ENCODE measurements around the gene CBFA2T2. TPM values are rescaled to one million over a fixed set of nuclear protein-coding genes. Genes with fewer than 3 reads are reported as not detected.
"Not testable (repeated sequence)": the region's sequence is repeated elsewhere in the genome, so short reads cannot be mapped to it uniquely, and the experiment has no call there.

CBFA2T2 gene
- total and polyA plus RNA-seq, 5 donors: 5.6 to 13.9 (median 12.0) TPM

DNA sequence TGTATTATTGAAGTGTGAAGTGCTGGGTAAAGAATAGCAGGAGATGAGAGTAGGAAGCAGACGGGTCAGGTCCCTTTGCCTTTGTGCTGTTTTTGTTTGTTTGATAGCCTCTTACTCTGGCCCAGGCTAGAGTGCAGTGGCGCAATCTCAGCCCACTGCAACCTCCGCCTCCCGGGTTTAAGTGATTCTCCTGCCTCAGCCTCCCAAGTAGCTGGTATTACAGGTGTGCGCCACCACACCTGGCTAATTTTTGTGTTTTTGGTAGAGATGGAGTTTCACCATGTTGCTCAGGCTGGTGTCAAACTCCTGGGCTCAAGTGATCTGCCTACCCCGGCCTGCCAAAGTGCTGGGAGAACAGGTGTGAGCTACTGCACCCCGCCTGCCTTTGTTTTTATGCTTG is 18.1 kb downstream of the CBFA2T2 start:
- ATAC-seq; intact Hi-C loops (cut with DNase I); H3K27ac ChIP-seq (ENCODE audit: low read length); H3K4me1 ChIP-seq (ENCODE audit: control insufficient read depth, insufficient read depth, low read length); H3K4me3 ChIP-seq (ENCODE audit: low read length); H3K9me3 ChIP-seq (ENCODE audit: control insufficient read depth, low read length); DNase-seq; H3K27me3 ChIP-seq (ENCODE audit: control insufficient read depth, insufficient read depth): not testable (repeated sequence)
- 96% methylated on average over 7 of the region's 7 CpGs for WGBS

DNA sequence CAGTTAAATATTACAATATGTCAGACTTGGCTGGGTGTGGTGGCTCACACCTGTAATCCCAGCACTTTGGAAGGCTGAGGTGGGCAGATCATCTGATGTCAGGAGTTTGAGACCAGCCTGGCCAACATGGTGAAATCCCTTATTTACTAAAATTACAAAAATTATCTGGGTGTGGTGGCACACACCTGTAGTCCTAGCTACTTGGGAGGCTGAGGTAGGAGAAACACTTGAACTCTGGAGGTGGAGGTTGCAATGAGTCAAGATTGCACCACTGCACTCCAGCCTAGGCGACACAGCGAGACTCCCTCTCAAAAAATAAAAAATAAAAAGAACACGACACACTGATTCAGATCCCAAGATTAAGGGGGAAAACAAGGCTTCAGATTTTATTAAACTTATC is 19.2 kb downstream of the CBFA2T2 start:
- intact Hi-C loops (cut with DNase I); H3K4me1 ChIP-seq (ENCODE audit: control insufficient read depth, insufficient read depth, low read length); H3K9me3 ChIP-seq (ENCODE audit: control insufficient read depth, low read length); H3K4me3 ChIP-seq (ENCODE audit: low read length); H3K27ac ChIP-seq (ENCODE audit: low read length); H3K27me3 ChIP-seq (ENCODE audit: control insufficient read depth, insufficient read depth); ATAC-seq; DNase-seq: not testable (repeated sequence)
- 98% methylated on average over 3 of the region's 3 CpGs for WGBS

DNA sequence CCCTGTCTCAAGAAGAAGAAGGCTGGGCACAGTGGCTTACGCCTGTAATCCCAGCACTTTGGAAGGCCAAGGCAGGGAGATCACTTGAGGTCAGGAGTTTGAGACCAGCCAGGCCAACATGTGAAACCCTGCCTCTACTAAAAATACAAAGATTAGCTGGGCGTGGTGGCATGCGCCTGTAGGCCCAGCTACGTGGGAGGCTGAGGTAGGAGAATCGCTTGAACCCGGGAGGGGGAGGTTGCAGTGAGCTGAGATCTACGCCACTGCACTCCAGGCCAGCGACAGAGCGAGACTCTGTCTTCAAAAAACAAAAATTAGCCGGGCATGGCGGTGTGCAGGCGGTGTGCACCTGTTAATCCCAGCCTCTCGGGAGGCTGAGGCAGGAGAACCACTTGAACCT is 22.0 kb downstream of the CBFA2T2 start:
- H3K9me3 ChIP-seq (ENCODE audit: control insufficient read depth, low read length); intact Hi-C loops (cut with DNase I); ATAC-seq; H3K27me3 ChIP-seq (ENCODE audit: control insufficient read depth, insufficient read depth); H3K4me3 ChIP-seq (ENCODE audit: low read length); H3K27ac ChIP-seq (ENCODE audit: low read length); H3K4me1 ChIP-seq (ENCODE audit: control insufficient read depth, insufficient read depth, low read length); DNase-seq: not testable (repeated sequence)
- 99% methylated on average over 13 of the region's 13 CpGs for WGBS

DNA sequence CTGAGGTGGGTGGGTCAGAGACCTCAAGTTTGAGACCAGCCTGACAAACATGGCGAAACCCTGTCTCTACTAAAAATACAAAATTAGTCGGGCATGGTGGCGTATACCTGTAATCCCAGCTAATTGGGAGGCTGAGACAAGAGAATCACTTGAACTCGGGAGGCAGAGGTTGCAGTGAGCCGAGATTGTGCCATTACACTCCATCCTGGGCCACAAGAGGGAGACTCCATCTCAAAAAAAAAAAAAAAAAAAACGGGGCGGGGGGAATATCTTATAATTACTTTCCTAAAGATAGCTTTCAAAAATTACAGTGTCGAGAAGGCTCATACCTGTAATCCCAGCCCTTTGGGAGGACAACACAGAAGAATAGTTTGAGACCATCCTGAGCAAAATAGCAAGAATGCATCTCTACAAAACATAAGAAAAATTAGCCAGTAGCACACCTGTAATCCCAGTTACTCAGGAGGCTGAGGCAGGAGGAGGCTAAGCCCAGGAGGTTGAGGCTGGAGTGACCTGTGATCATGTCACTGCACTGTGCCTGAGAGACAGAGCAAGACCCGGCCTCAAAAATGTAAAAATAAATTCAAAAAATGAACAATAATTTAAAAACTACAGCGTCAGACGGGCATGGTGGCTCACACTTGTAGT is 25.8 kb downstream of the CBFA2T2 start:
- no peak overlapping the region for H3K4me3 ChIP-seq (ENCODE audit: low read length)
- DNase-seq (no peak), ATAC-seq (no peak)
- intact Hi-C loops (cut with DNase I): no loop called here
- no peaks in the 10 kb centered on the region for H3K4me1 ChIP-seq (ENCODE audit: control insufficient read depth, insufficient read depth, low read length)
- H3K27ac ChIP-seq (ENCODE audit: low read length): no peak overlapping the region
- no peaks in the 10 kb centered on the region for H3K9me3 ChIP-seq (ENCODE audit: control insufficient read depth, low read length)
- 96% methylated on average over 11 of the region's 11 CpGs for WGBS
- no peaks in the 10 kb centered on the region for H3K27me3 ChIP-seq (ENCODE audit: control insufficient read depth, insufficient read depth)

DNA sequence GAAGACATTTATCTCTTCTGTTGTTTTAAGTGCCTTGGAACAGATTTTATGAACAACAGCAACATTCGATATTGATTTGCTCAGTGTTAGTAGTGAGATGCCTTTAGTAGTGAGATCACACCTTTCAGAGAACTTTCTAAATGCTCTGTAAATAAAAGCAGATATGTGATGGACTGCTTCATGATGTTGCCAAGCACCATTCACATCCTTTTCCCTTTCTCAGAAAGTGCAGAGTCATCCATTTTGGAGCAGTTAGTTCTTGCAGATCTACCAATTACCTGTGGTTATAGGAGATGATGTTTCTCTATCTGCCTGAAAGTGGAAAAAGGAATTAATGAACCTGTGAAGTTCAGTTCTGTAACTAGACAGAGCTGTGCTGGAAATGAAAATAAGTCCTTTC is 27.0 kb downstream of the CBFA2T2 start:
- H3K27me3 ChIP-seq (ENCODE audit: control insufficient read depth, insufficient read depth): no peaks in the 10 kb centered on the region
- DNase-seq: no peak
- no peak overlapping the region for H3K4me3 ChIP-seq (ENCODE audit: low read length)
- 36% methylated on average over 1 of the region's 1 CpG for WGBS
- H3K9me3 ChIP-seq (ENCODE audit: control insufficient read depth, low read length): no peaks in the 10 kb centered on the region
- ATAC-seq: no peak
- H3K27ac ChIP-seq (ENCODE audit: low read length): no peak overlapping the region
- no peaks in the 10 kb centered on the region for H3K4me1 ChIP-seq (ENCODE audit: control insufficient read depth, insufficient read depth, low read length)
- intact Hi-C loops (cut with DNase I): no loop called here

DNA sequence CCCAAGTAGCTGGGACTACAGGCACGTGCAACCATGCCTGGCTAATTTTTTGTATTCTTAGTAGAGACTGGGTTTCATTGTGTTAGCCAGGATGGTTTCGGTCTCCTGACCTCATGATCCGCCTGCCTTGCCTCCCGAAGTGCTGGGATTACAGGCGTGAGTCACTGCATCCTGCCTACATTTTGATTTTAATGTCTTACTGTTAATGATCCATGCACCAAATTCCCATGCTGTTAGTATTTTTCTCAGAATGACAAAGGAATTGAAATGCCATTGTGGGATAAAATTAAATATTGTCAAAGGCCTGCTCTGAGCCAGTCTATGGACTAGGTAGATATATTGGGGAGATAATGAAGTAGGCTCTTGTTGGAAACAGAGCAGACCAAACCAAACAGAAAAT is 28.2 kb downstream of the CBFA2T2 start:
- Histone ChIP-seq H3K4me1 (ENCODE audit: control insufficient read depth, insufficient read depth, low read length) (peaks cover 1% of the 10 kb centered on the region), H3K4me3 (ENCODE audit: low read length) (no peak overlapping the region), H3K9me3 (ENCODE audit: control insufficient read depth, low read length) (no peaks in the 10 kb centered on the region), H3K27me3 (ENCODE audit: control insufficient read depth, insufficient read depth) (no peaks in the 10 kb centered on the region), H3K27ac (ENCODE audit: low read length) (no peak overlapping the region)
- intact Hi-C loops (cut with DNase I): no loop called here
- ATAC-seq (no peak), DNase-seq (no peak)
- WGBS: 76% methylated on average over 5 of the region's 5 CpGs

DNA sequence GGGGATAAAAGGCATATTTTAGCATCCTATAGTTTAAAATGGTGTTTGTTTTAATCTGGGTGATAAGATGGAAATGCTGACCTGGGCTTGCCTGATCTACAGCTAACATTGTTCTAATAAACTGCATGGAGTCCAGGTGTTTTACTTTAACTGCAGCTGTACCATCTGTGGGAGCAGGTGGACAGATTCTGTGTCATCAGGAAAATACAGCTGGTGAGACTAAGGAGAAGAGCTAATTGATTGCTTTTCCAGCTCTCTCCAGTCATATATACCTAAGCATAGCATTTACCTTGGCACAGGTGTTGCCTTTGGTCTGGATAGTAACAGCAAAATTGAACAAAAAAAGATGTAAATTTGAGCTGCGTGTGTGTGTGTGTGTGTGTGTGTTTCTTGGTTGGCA is 31.6 kb downstream of the CBFA2T2 start:
- WGBS: 83% methylated on average over 1 of the region's 1 CpG
- no peak overlapping the region for H3K27ac ChIP-seq (ENCODE audit: low read length)
- H3K4me3 ChIP-seq (ENCODE audit: low read length): no peak overlapping the region
- DNase-seq (no peak), ATAC-seq (no peak)
- peaks cover 1% of the 10 kb centered on the region for H3K4me1 ChIP-seq (ENCODE audit: control insufficient read depth, insufficient read depth, low read length)
- no peaks in the 10 kb centered on the region for H3K27me3 ChIP-seq (ENCODE audit: control insufficient read depth, insufficient read depth)
- no peaks in the 10 kb centered on the region for H3K9me3 ChIP-seq (ENCODE audit: control insufficient read depth, low read length)
- intact Hi-C loops (cut with DNase I): no loop called here

DNA sequence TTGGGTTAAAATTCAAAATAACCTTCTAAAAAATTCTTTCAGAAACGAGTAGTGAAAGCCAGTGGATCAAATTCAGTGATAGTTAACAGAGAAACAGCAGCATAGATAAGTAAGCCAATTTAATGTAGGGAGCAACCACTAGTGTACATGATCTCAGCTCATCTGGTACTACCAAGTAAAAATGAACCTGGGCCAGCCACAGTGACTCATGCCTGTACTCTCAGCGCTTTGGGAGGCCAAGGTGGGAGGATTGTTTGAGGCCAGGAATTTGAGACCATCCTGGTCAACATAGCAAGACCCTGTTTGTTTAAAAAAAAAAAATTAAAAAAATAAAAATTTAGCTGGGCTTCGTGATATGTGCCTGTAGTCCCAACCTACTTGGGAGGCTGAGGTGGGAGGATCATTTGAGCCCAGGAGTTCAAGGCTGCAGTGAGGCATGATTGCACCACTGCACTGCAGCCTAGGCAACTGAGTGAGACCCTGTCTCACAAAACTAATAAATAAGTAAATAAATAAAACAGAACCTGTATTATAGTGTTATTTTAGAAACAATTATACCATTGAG is 32.4 kb downstream of the CBFA2T2 start:
- H3K4me3 ChIP-seq (ENCODE audit: low read length): no peak overlapping the region
- peaks cover 2% of the 10 kb centered on the region for H3K4me1 ChIP-seq (ENCODE audit: control insufficient read depth, insufficient read depth, low read length)
- H3K27ac ChIP-seq (ENCODE audit: low read length): no peak overlapping the region
- ATAC-seq (no peak), DNase-seq (no peak)
- WGBS: 75% methylated on average over 3 of the region's 3 CpGs
- H3K9me3 ChIP-seq (ENCODE audit: control insufficient read depth, low read length): no peaks in the 10 kb centered on the region
- intact Hi-C loops (cut with DNase I): no loop called here
- H3K27me3 ChIP-seq (ENCODE audit: control insufficient read depth, insufficient read depth): no peaks in the 10 kb centered on the region

DNA sequence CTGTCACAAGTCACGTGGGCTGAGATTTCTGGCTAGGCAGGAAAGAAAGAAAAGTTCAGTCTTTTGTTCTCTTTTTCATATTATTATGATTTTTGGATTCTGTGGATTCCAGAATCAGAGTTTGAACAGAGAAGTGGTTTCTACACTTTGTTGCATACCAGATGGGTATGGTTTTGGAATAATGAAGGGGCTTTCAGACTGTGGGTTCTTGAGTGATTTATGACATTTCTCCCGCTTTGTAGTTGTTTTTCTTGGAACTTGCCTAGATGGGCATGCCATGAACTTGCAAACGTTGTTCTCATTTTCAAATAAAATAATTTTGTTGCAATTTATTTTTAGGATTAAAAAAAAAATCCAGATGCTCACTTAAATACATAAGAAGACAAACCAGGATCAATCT is 34.4 kb downstream of the CBFA2T2 start:
- intact Hi-C loops (cut with DNase I): no loop called here
- WGBS: 66% methylated on average over 3 of the region's 3 CpGs
- peaks cover 3% of the 10 kb centered on the region for H3K4me1 ChIP-seq (ENCODE audit: control insufficient read depth, insufficient read depth, low read length)
- H3K27ac ChIP-seq (ENCODE audit: low read length): no peak overlapping the region
- no peak for DNase-seq
- H3K4me3 ChIP-seq (ENCODE audit: low read length): no peak overlapping the region
- H3K27me3 ChIP-seq (ENCODE audit: control insufficient read depth, insufficient read depth): no peaks in the 10 kb centered on the region
- no peak for ATAC-seq
- H3K9me3 ChIP-seq (ENCODE audit: control insufficient read depth, low read length): no peaks in the 10 kb centered on the region

DNA sequence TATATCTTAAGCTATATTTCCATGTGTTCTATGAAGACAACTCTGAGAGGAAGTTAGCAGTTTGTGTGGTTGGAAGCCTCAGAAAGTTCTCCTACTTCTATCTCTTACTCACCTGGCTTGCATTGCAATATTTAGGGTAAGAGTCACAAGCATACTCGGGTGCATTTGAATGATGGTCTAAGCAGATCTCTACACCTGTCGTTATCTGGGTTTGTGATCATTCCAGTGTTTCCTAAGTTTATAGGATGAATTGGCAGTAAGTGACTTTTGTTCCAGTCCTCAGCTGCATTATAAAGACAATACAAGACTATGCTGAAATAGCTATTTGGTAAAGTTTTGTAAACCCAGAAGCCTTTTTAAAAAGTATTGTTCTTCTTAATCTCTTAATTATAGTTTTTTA is 36.9 kb downstream of the CBFA2T2 start:
- no peaks in the 10 kb centered on the region for H3K9me3 ChIP-seq (ENCODE audit: control insufficient read depth, low read length)
- H3K4me1 ChIP-seq (ENCODE audit: control insufficient read depth, insufficient read depth, low read length): peaks cover 6% of the 10 kb centered on the region
- no peaks in the 10 kb centered on the region for H3K27me3 ChIP-seq (ENCODE audit: control insufficient read depth, insufficient read depth)
- H3K27ac ChIP-seq (ENCODE audit: low read length): no peak overlapping the region
- DNase-seq (no peak), ATAC-seq (no peak)
- intact Hi-C loops (cut with DNase I): no loop called here
- H3K4me3 ChIP-seq (ENCODE audit: low read length): no peak overlapping the region
- WGBS: 79% methylated on average over 2 of the region's 2 CpGs

DNA sequence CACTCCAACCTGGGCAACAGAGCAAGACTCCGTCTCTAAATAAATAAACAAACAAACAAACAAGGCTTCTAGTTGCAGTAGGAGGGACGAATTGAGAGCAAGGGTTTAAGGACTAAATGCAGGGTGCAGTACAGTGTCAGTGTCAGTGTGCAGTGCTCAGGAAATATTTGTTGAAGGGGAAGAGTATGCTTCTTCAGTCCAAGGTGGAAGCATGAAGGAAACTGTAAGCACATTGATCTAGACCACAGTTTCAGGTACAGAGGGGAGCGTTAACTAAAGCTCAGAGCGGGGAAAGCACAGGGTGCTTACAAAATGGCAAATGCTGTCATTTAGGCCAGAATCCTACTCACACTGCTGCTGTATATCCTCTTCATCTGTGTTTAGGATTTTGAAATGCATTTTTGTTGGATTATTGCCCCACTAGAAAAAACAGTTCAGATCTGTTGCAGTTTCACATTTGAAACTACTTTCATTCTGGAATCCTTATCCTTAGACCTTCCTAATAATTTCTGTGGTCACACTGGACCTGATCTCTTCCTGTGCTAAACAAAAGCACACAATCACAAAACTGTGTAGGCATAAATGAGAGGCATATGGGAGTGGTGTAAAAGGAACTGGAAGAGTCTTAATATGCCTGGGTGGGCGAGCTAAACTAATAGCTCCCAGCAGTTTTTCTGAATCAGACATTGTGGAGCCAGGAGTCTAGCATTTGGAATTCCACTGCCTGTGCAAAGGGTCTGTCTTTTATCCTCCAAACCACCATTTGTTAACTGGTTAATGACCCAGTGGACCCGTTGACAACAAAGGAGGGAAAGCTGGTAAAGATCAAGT is 41.4 kb downstream of the CBFA2T2 start:
- no peak overlapping the region for H3K27ac ChIP-seq (ENCODE audit: low read length)
- no peak overlapping the region for H3K4me3 ChIP-seq (ENCODE audit: low read length)
- intact Hi-C loops (cut with DNase I): no loop called here
- DNase-seq: no peak
- no peaks in the 10 kb centered on the region for H3K27me3 ChIP-seq (ENCODE audit: control insufficient read depth, insufficient read depth)
- WGBS: 66% methylated on average over 6 of the region's 6 CpGs
- H3K4me1 ChIP-seq (ENCODE audit: control insufficient read depth, insufficient read depth, low read length): peaks cover 6% of the 10 kb centered on the region
- ATAC-seq: no peak
- no peaks in the 10 kb centered on the region for H3K9me3 ChIP-seq (ENCODE audit: control insufficient read depth, low read length)

All from right cardiac atrium (tissue), 5 donors.